Measurements from ENCODE around the gene HOXC9.

Gene HOXC9
- long read RNA-seq, partial matches to known transcripts, result 0 of 4 reads
- long read RNA-seq, other reads (novel, unspliced or antisense), result 0 of 4 reads

GRCh38 chr12:54000116-54001114, at the start of gene HOXC9:
TSS of gene HOXC9 (plus strand) at chr12:54000161. CDS start at chr12:54000189, 28 bp downstream.
- DNase-seq (ENCODE audit: low read depth in 1 of 2, low spot score in 1 of 2), result no peak
- TF ChIP-seq POLR2AphosphoS5 (IDR thresholded peaks at IDR 0.05; ENCODE audit: low read depth), result no peak
- no peak for TF ChIP-seq REST (IDR thresholded peaks at IDR 0.05; ENCODE audit: insufficient replicate concordance, low read depth)
- TF ChIP-seq GABPA (IDR thresholded peaks at IDR 0.05; ENCODE audit: low read depth), result no peak
- TF ChIP-seq SPI1 (IDR thresholded peaks at IDR 0.05; ENCODE audit: borderline replicate concordance, low read depth), result no peak
- TF ChIP-seq, protein P1, sequence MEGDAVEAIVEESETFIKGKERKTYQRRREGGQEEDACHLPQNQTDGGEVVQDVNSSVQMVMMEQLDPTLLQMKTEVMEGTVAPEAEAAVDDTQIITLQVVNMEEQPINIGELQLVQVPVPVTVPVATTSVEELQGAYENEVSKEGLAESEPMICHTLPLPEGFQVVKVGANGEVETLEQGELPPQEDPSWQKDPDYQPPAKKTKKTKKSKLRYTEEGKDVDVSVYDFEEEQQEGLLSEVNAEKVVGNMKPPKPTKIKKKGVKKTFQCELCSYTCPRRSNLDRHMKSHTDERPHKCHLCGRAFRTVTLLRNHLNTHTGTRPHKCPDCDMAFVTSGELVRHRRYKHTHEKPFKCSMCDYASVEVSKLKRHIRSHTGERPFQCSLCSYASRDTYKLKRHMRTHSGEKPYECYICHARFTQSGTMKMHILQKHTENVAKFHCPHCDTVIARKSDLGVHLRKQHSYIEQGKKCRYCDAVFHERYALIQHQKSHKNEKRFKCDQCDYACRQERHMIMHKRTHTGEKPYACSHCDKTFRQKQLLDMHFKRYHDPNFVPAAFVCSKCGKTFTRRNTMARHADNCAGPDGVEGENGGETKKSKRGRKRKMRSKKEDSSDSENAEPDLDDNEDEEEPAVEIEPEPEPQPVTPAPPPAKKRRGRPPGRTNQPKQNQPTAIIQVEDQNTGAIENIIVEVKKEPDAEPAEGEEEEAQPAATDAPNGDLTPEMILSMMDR (IDR thresholded peaks at IDR 0.05; ENCODE audit: insufficient read depth, low read length), result no peak
- Histone ChIP-seq H3K4me3 (replicated peaks; ENCODE audit: insufficient read depth, low read length) (peak within 1 kb of the TSS; percentile 23), H3K27ac (replicated peaks) (no peak within 1 kb of the TSS), H3K27me3 (ENCODE audit: insufficient read depth, poor library complexity, severe bottlenecking) (peaks cover 92% of the 10 kb centered on the region)

- no peak overlapping the region for H3K4me3 ChIP-seq (replicated peaks; ENCODE audit: insufficient read depth, low read length)
- no peak for DNase-seq (ENCODE audit: low read depth in 1 of 2, low spot score in 1 of 2)
- peaks cover 93% of the 10 kb centered on the region for H3K27me3 ChIP-seq (ENCODE audit: insufficient read depth, poor library complexity, severe bottlenecking)
- TF ChIP-seq, protein P1 (IDR thresholded peaks at IDR 0.05; ENCODE audit: insufficient read depth, low read length), result no peak
- no peak for TF ChIP-seq SPI1 (IDR thresholded peaks at IDR 0.05; ENCODE audit: borderline replicate concordance, low read depth)
- TF ChIP-seq GABPA (IDR thresholded peaks at IDR 0.05; ENCODE audit: low read depth), result no peak
- no peak for TF ChIP-seq REST (IDR thresholded peaks at IDR 0.05; ENCODE audit: insufficient replicate concordance, low read depth)
- TF ChIP-seq POLR2AphosphoS5 (IDR thresholded peaks at IDR 0.05; ENCODE audit: low read depth), result no peak
- no peak overlapping the region for H3K27ac ChIP-seq (replicated peaks)
These were observed 49.6 kb upstream of the HOXC9 start for GRCh38 chr12:53950437-53950773.

- H3K27me3 ChIP-seq (ENCODE audit: insufficient read depth, poor library complexity, severe bottlenecking), result peaks cover 93% of the 10 kb centered on the region
- H3K4me3 ChIP-seq (replicated peaks; ENCODE audit: insufficient read depth, low read length), result no peak overlapping the region
- DNase-seq (ENCODE audit: low read depth in 1 of 2, low spot score in 1 of 2), result no peak
- TF ChIP-seq SPI1 (IDR thresholded peaks at IDR 0.05; ENCODE audit: borderline replicate concordance, low read depth), result no peak
- TF ChIP-seq, protein P1 (IDR thresholded peaks at IDR 0.05; ENCODE audit: insufficient read depth, low read length), result no peak
- no peak for TF ChIP-seq POLR2AphosphoS5 (IDR thresholded peaks at IDR 0.05; ENCODE audit: low read depth)
- TF ChIP-seq REST (IDR thresholded peaks at IDR 0.05; ENCODE audit: insufficient replicate concordance, low read depth), result no peak
- TF ChIP-seq GABPA (IDR thresholded peaks at IDR 0.05; ENCODE audit: low read depth), result no peak
- no peak overlapping the region for H3K27ac ChIP-seq (replicated peaks)
These were observed 49.0 kb upstream of the HOXC9 start for GRCh38 chr12:53950789-53951576.
